OCI-LY1 (cell line): ENCODE data around the gene NR4A3.
A peak's percentile ranks its signal among the peaks of the same experiment; 100 is the strongest.

Experiments
- H2AFZ ChIP-seq: fragments of 200-600 bp; sonication (generic), shearing (Covaris generic); 2 replicates; pipeline ENCODE4 v1.6.0; 2014; ENCODE audit warnings: antibody characterized with exemption, mild to moderate bottlenecking, low read length
- H3F3A ChIP-seq: fragments of 200-600 bp; sonication (generic), shearing (Covaris generic); 2 replicates; pipeline ENCODE4 v1.6.0; 2014; ENCODE audit warnings: mild to moderate bottlenecking, antibody characterized with exemption, low read length, moderate library complexity; ENCODE audit not compliant: insufficient read depth
- H3K27ac ChIP-seq: fragments of 200-600 bp; sonication (generic); 2 replicates; pipeline ENCODE4 v1.5.1; 2014; ENCODE audit warnings: low read length, mixed run types, mild to moderate bottlenecking, low read depth; ENCODE audit not compliant: poor library complexity, severe bottlenecking
- H3K27me3 ChIP-seq: fragments of 200-600 bp; sonication (generic); 2 replicates; pipeline ENCODE4 v1.6.0; 2014; ENCODE audit warnings: antibody characterized with exemption, mild to moderate bottlenecking, low read length, moderate library complexity; ENCODE audit not compliant: insufficient read depth
- H3K36me3 ChIP-seq: fragments of 200-600 bp; sonication (generic); 2 replicates; pipeline ENCODE4 v1.6.1; 2014; ENCODE audit warnings: mild to moderate bottlenecking, antibody characterized with exemption, low read length, moderate library complexity, mixed read lengths; ENCODE audit not compliant: insufficient read depth
- H3K4me1 ChIP-seq: fragments of 200-600 bp; sonication (generic); 2 replicates; pipeline ENCODE4 v1.5.1; 2014; ENCODE audit warnings: mild to moderate bottlenecking, low read length, moderate library complexity; ENCODE audit not compliant: insufficient read depth, severe bottlenecking
- H3K4me2 ChIP-seq: fragments of 200-600 bp; sonication (generic), shearing (Covaris generic); 2 replicates; pipeline ENCODE4 v1.6.1; 2014; ENCODE audit warnings: low read length
- H3K4me3 ChIP-seq: fragments of 200-600 bp; sonication (generic); 2 replicates; pipeline ENCODE4 v1.5.1; 2014; ENCODE audit warnings: low read length, low read depth, mild to moderate bottlenecking, mixed read lengths; ENCODE audit not compliant: poor library complexity, severe bottlenecking
- H3K79me2 ChIP-seq: fragments of 200-600 bp; shearing (Covaris generic); 2 replicates; pipeline ENCODE4 v1.6.1; 2016; ENCODE audit warnings: mixed run types, low read length, mixed read lengths; ENCODE audit not compliant: insufficient read depth
- H3K9ac ChIP-seq: fragments of 200-600 bp; sonication (generic), shearing (Covaris generic); 2 replicates; pipeline ENCODE4 v1.6.1; 2014; ENCODE audit warnings: mild to moderate bottlenecking, low read length, mixed read lengths
- H3K9me2 ChIP-seq: fragments of 200-600 bp; sonication (generic), shearing (Covaris generic); 2 replicates; pipeline ENCODE4 v1.6.1; 2014; ENCODE audit warnings: low read depth, mild to moderate bottlenecking, low read length, mixed read lengths
- H3K9me3 ChIP-seq: fragments of 200-600 bp; shearing (Covaris generic); 2 replicates; pipeline ENCODE4 v1.6.1; 2014; ENCODE audit warnings: low read length, mixed read lengths
- H4K20me1 ChIP-seq: fragments of 200-600 bp; sonication (generic), shearing (Covaris generic); 2 replicates; pipeline ENCODE4 v1.6.0; 2016; ENCODE audit warnings: mild to moderate bottlenecking, low read length; ENCODE audit not compliant: insufficient read depth
- EZH2 ChIP-seq: fragments of 200-600 bp; sonication (generic), shearing (Covaris generic); IDR thresholded peaks from 2 replicates; pipeline ENCODE4 v1.8.0; 2017; ENCODE audit warnings: borderline replicate concordance, mixed run types, mild to moderate bottlenecking, antibody characterized with exemption, low read length, moderate library complexity, mixed read lengths
- TF ChIP-seq, protein P1 (sequence below): fragments of 200-600 bp; sonication (generic), shearing (Covaris generic); IDR thresholded peaks from 2 replicates; pipeline ENCODE4 v1.5.1; 2017; ENCODE audit warnings: mild to moderate bottlenecking, antibody characterized with exemption, low read length, moderate library complexity, mixed read lengths

The NR4A3 gene

DNA sequence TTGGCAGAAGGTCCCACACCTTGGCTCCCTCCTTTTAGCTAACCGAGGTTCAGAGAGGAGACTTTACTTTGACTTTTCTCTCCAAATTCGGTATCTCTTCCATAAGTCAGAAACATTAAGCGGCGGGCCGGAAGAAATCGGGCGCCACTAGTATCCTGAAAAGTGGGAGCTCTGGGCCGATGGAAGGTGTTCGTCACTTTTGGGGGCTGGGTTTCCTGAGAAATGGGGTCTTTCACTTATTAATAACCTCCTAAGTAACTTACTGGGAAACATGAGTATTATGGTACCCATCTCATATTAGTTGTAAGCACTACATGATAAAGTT, 85.5 kb downstream of the NR4A3 start:
- peaks cover 20% of the 10 kb centered on the region for H3K4me1 ChIP-seq
- H3K4me2 ChIP-seq: peak overlapping the region; percentile 69
- H3K79me2 ChIP-seq: 0 out of 2 replicates have a peak, but pooled peaks cover 3% of the 10 kb centered on the region
- H3F3A ChIP-seq: no peaks in the 10 kb centered on the region
- no peaks in the 10 kb centered on the region for H3K36me3 ChIP-seq
- peak overlapping the region; percentile 76 for H3K4me3 ChIP-seq
- H4K20me1 ChIP-seq: no peaks in the 10 kb centered on the region
- no peak overlapping the region; the same call in 1 of the 2 replicates for H2AFZ ChIP-seq
- TF ChIP-seq, protein P1, sequence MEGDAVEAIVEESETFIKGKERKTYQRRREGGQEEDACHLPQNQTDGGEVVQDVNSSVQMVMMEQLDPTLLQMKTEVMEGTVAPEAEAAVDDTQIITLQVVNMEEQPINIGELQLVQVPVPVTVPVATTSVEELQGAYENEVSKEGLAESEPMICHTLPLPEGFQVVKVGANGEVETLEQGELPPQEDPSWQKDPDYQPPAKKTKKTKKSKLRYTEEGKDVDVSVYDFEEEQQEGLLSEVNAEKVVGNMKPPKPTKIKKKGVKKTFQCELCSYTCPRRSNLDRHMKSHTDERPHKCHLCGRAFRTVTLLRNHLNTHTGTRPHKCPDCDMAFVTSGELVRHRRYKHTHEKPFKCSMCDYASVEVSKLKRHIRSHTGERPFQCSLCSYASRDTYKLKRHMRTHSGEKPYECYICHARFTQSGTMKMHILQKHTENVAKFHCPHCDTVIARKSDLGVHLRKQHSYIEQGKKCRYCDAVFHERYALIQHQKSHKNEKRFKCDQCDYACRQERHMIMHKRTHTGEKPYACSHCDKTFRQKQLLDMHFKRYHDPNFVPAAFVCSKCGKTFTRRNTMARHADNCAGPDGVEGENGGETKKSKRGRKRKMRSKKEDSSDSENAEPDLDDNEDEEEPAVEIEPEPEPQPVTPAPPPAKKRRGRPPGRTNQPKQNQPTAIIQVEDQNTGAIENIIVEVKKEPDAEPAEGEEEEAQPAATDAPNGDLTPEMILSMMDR: no peak
- no peak for TF ChIP-seq EZH2
- H3K9me3 ChIP-seq: no peaks in the 10 kb centered on the region
- H3K9ac ChIP-seq: peak overlapping the region; percentile 74
- H3K9me2 ChIP-seq: no peaks in the 10 kb centered on the region
- no peak overlapping the region for H3K27ac ChIP-seq
- H3K27me3 ChIP-seq: no peaks in the 10 kb centered on the region

GRCh38 chr9:99911600-99911999, 89.9 kb downstream of the NR4A3 start:
- Histone ChIP-seq H3K4me2 (no peak overlapping the region), H3K4me1 (peaks cover 15% of the 10 kb centered on the region), H4K20me1 (no peaks in the 10 kb centered on the region), H3K36me3 (peaks cover 5% of the 10 kb centered on the region), H3K9ac (no peak overlapping the region), H3K79me2 (0 out of 2 replicates have a peak, but pooled peaks cover 3% of the 10 kb centered on the region), H3K9me2 (no peaks in the 10 kb centered on the region), H3K9me3 (no peaks in the 10 kb centered on the region), H3F3A (no peaks in the 10 kb centered on the region), H3K27me3 (no peaks in the 10 kb centered on the region), H3K4me3 (no peak overlapping the region), H3K27ac (no peak overlapping the region), H2AFZ (no peak overlapping the region)
- TF ChIP-seq, protein P1: no peak
- no peak for TF ChIP-seq EZH2
